ENCODE measurements around the gene LINGO4.

GRCh38 chr1:151783796-151784195 is 21.4 kb downstream of the LINGO4 start:
- TF ChIP-seq CTCF (IDR thresholded peaks at IDR 0.05; ENCODE audit: low read depth, low read length, poor library complexity, severe bottlenecking) = no peak
- TF ChIP-seq EZH2phosphoT487 (IDR thresholded peaks at IDR 0.05; ENCODE audit: borderline replicate concordance, low read length) = no peak
